Right lobe of liver (tissue), 6 donors: Measurements from ENCODE around the gene PKP3. TPM values are rescaled to one million over a fixed set of nuclear protein-coding genes. Genes with fewer than 3 reads are reported as not detected.

Experiments
- ATAC-seq, 4 donors: fragments of 200-7000 bp; cut with Tn5 transposase; one replicate each; pipeline ENCODE4 v1.9.1; 2020; ENCODE audit warnings: mild to moderate bottlenecking in 4 of 4, moderate library complexity in 4 of 4
- DNase-seq, 3 donors: peaks; one replicate each; pipeline ENCODE4 v3.0.0-alpha.2; 2020
- H3K27ac ChIP-seq, 3 donors: fragments of 200-600 bp; one replicate each; pipeline ENCODE4 v1.8.0; 2022
- H3K27me3 ChIP-seq, 2 donors: fragments of 200-600 bp; one replicate each; pipeline ENCODE4 v1.8.0; 2022
- H3K36me3 ChIP-seq, 4 donors: fragments of 200-600 bp; sonication (generic) in 1 of 4; one replicate each; pipeline versions ENCODE4 v1.5.1 to v1.8.0; 2017 to 2022; ENCODE audit warnings: control low read depth in 1 of 4
- H3K4me1 ChIP-seq, 4 donors: fragments of 200-600 bp; sonication (generic) in 1 of 4; one replicate each; pipeline versions ENCODE4 v1.5.1 to v1.8.0; 2017 to 2022; ENCODE audit warnings: control low read depth in 1 of 4
- H3K4me3 ChIP-seq, 3 donors: fragments of 200-600 bp; one replicate each; pipeline ENCODE4 v1.8.0; 2022
- H3K9me3 ChIP-seq, 4 donors: fragments of 200-600 bp; sonication (generic) in 1 of 4; one replicate each; pipeline versions ENCODE4 v1.5.1 to v1.8.0; 2017 to 2022; ENCODE audit warnings: control low read depth in 1 of 4
- POLR2A ChIP-seq: fragments of 450-650 bp; IDR thresholded peaks from one replicate; pipeline ENCODE4 v1.6.1; 2017; ENCODE audit warnings: antibody characterized with exemption, mild to moderate bottlenecking
- WGBS: methylation state at CpG from one replicate; pipeline ENCODE4 v1.1.6; 2018; ENCODE audit warnings: low coverage, low lambda C conversion rate; ENCODE audit not compliant: insufficient coverage; ENCODE audit errors: missing lambda C conversion rate; 5-methylcytosine and 5-hydroxymethylcytosine counted together
- intact Hi-C, 2 donors: fragments of 100-400 bp; cut with DNase I; formaldehyde crosslinking; loops; one replicate each; pipeline versions ENCODE4 v1.11.2 to v1.14.1; 2022
- total RNA-seq, 6 experiments: library from RNA; depleted of rRNA in 2 of 6; stranded (reverse); fragments of >200 nt in 2 of 6; fragmentation: NEBNext Ultra II Directional in 3 of 6; extraction: Animal tissue kit (Norgen Biotek cat#: 25700) in 3 of 6; gene quantifications; one replicate each; pipeline versions ENCODE4 v1.1.0 to v1.2.4, GENCODE V29; 2016 to 2023
- TF ChIP-seq, protein P1 (sequence below), 4 donors: fragments of 200-600 bp in 3 of 4; fragments of 450-650 bp in 1 of 4; IDR thresholded peaks; one replicate each; pipeline versions ENCODE4 v1.5.1 to v1.8.0; 2016 to 2022; ENCODE audit warnings: antibody characterized with exemption in 4 of 4, mild to moderate bottlenecking in 2 of 4
- donor health status: DM: no; HTN: yes; CAD: no.
- donor health status: DM: no; HTN: no; CAD: no.
- donor health status: DM: no; HTN: no; CAD: no.
- donor health status: DM: no; HTN: yes; CAD: no.
- donor health status: DM: no; HTN: yes; CAD: no.

The PKP3 gene
- total RNA-seq, 6 experiments from 2014 or later: 0.43 to 1.5 (median 0.47) TPM; not detected in 3

DNA sequence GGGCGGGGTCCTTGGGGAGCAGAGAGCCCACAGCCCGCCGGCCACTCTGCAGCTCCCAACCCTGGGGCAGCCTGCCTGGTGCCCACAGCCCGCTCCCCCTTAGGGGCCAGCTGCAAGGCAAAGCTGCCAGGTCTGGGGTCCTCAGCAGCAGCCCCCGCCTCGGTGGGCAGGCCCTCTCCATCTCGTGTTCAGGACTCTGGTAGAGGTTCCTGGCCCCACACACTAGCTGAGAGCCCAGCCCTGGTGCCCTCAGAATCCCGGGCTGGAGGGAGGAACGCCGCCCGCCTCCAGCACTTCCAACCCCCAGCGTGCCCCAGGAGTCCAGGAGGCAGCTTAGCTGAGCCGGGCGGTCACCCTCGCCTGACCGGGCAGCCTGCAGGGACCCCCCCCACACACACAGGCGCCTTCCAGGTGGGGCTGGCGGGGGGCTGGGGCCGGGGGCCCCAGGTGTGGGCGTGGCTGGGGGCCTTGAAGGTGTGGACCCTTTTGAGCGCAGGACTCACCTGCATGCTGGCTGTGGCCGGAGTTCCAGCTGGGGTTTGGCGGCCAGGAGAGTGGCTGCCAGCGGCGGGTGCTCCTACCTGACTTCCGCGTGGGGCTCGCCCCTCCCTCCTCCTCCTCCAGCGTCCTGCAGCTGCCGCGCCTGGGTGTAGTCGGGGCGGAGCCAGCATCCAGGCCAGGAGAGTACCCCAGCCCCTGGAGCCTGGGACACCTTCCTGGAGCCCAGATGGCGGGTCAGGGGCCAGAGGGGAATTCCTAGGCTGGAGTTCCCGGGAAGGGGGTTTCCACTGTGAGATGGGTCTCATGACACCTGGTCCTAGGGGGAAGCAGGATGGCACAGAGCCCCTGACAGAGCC is 47.6 kb downstream of the PKP3 start, which contains the start of gene ANO9:
Gene ANO9 (minus strand): TSS at position 594 of the 857 bp plus-strand sequence. CDS start 85 bp downstream, at position 509.
- Histone ChIP-seq H3K4me1 (peaks cover 0 to 8% (median 0%) of the 10 kb centered on the region in 4 donors), H3K9me3 (no peaks in the 10 kb centered on the region), H3K4me3 (peak within 1 kb of the TSS in 1 of 3 donors; percentile 4), H3K27me3 (no peaks in the 10 kb centered on the region), H3K27ac (no peak within 1 kb of the TSS), H3K36me3 (no peaks in the 10 kb centered on the region)
- DNase-seq: peak in 2 of 3 donors; percentile 44 to 54
- intact Hi-C loops: loop anchor here in 1 of 2 donors (5.0 kb wide), 1 partner anchor 34 kb away; no protein-coding TSS in a partner anchor
- TF ChIP-seq, protein P1, sequence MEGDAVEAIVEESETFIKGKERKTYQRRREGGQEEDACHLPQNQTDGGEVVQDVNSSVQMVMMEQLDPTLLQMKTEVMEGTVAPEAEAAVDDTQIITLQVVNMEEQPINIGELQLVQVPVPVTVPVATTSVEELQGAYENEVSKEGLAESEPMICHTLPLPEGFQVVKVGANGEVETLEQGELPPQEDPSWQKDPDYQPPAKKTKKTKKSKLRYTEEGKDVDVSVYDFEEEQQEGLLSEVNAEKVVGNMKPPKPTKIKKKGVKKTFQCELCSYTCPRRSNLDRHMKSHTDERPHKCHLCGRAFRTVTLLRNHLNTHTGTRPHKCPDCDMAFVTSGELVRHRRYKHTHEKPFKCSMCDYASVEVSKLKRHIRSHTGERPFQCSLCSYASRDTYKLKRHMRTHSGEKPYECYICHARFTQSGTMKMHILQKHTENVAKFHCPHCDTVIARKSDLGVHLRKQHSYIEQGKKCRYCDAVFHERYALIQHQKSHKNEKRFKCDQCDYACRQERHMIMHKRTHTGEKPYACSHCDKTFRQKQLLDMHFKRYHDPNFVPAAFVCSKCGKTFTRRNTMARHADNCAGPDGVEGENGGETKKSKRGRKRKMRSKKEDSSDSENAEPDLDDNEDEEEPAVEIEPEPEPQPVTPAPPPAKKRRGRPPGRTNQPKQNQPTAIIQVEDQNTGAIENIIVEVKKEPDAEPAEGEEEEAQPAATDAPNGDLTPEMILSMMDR (IDR thresholded peaks at IDR 0.05): no peak
- no peak for TF ChIP-seq POLR2A
- peak in 1 of 4 donors; percentile 28 for ATAC-seq
- WGBS: no CpG with 5 or more reads among the region's 35 CpGs

DNA sequence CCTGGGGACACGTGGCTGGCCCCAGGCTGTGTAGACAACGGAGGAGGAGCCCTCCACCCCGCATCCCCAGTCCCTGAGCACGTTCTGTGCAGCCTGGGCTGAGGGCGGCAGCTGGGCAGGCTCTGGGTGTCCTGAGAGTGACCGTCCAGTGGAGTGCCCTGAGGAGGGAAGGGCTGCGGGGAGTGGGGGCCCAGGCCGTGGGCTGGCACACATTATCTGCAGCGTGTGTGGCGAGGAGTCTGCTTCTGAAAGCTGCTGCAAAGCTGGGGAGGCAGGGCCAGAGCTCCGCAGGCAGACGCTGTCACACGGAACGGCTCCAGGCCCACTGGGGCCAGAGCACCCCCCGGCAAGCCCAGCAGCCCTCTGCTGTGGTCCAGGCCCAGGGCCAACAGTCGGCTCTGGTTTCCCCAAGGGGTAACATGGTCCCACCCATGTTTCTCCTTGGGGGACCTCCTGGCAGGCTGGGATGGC is 48.6 kb downstream of the PKP3 start:
- Histone ChIP-seq H3K9me3 (no peaks in the 10 kb centered on the region), H3K36me3 (no peaks in the 10 kb centered on the region), H3K4me1 (peaks cover 0 to 8% (median 0%) of the 10 kb centered on the region in 4 donors), H3K4me3 (no peak overlapping the region), H3K27me3 (no peaks in the 10 kb centered on the region), H3K27ac (no peak overlapping the region)
- WGBS: 70% methylated on average over 4 of the region's 16 CpGs
- no peak for ATAC-seq
- TF ChIP-seq POLR2A: no peak
- TF ChIP-seq, protein P1 (IDR thresholded peaks at IDR 0.05): no peak
- intact Hi-C loops: loop anchor here in 1 of 2 donors (5.0 kb wide), 1 partner anchor 35 kb away; no protein-coding TSS in a partner anchor
- DNase-seq: no peak

DNA sequence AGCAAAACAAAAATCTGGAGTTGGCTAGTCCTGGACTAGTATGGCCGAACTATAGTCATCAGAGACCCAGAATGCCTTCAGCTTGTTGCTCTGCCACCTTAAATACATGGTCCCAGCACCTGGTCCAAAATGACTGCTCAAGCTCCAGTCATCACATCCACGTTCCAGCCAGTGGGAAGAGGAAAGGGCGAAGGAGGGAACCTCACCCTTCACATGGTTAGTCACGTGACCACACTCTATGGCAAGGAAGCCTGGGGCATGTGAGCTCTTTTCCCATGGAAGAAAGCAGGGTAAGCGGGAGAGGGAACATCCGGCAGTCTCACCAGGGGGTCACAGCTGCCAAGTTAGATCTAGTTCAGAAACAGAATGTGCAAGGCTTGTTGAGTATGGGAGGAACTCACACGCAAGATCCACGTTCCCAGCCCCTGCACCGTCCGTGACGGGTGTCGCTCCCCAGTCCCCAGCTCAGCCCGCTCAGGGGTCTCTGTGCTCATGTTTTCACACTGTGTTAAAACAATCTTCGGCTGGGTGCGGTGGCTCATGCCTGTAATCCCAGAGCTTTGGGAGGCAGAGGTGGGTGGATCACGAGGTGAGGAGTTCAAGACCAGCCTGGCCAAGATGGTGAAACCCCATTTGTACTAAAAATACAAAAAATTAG is 49.7 kb downstream of the PKP3 start:
- TF ChIP-seq, protein P1 (IDR thresholded peaks at IDR 0.05): no peak
- TF ChIP-seq POLR2A: no peak
- Histone ChIP-seq H3K27me3 (no peaks in the 10 kb centered on the region), H3K4me1 (peaks cover 0 to 12% (median 2%) of the 10 kb centered on the region in 4 donors), H3K9me3 (no peaks in the 10 kb centered on the region), H3K36me3 (no peaks in the 10 kb centered on the region), H3K27ac (no peak overlapping the region), H3K4me3 (no peak overlapping the region)
- 51% methylated on average over 3 of the region's 16 CpGs for WGBS
- intact Hi-C loops: loop anchor here in 1 of 2 donors (5.0 kb wide), 1 partner anchor 36 kb away; no protein-coding TSS in a partner anchor
- no peak for DNase-seq
- no peak for ATAC-seq

DNA sequence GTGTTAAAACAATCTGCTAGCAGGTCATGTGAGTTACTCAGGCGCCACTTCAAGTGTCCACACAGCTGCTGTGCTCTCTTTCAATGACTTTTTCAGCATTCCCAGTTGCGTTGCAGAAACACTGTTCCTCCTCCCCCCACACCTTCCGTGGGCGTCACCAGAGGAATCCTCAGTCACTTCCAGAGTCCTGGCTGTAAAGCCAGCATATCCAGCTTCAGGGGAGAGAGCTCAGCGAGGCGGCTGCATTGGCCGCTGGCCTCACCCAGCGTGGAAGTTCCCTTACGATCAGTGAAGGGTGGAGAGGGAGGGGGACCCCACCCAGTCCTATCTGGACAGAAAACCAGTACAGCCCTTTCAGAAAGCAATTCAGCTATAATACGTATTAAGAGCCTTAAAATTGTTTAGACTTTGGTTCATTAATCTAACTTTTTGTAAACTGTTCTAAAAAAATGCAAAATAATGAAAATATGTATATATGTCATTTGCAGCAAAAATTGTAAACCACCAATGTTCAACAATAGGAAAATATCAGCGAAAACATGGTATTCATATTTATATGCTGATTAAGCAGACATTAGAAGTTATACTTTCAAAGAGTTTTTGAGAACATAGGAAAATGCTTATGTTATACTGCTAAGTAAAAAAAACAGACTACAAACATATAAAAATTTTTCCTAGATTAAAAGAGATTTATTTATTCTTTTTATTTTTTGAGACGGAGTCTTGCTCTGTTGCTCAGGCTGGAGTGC is 50.6 kb downstream of the PKP3 start:
- intact Hi-C loops: loop anchor here in 1 of 2 donors (5.0 kb wide), 1 partner anchor 37 kb away; no protein-coding TSS in a partner anchor
- Histone ChIP-seq H3K27me3 (no peaks in the 10 kb centered on the region), H3K4me3 (no peak overlapping the region), H3K9me3 (no peaks in the 10 kb centered on the region), H3K4me1 (peaks cover 0 to 21% (median 5%) of the 10 kb centered on the region in 4 donors), H3K36me3 (no peaks in the 10 kb centered on the region), H3K27ac (no peak overlapping the region)
- ATAC-seq (no peak), DNase-seq (no peak)
- TF ChIP-seq POLR2A: no peak
- TF ChIP-seq, protein P1 (IDR thresholded peaks at IDR 0.05): no peak
- WGBS: 29% methylated on average over 10 of the region's 12 CpGs
